Caco-2 (cell line): Measurements from ENCODE around the gene RIF1. TPM values are rescaled to one million over a fixed set of nuclear protein-coding genes. Genes with fewer than 3 reads are reported as not detected.

Experiments used
- BruUV-seq: library from RNA; stranded (reverse); fragments of 400-500 nt; replicated peaks from 2 replicates; lab custom pipeline; 2021; lab: Mats Ljungman, UMichigan
- CTCF ChIA-PET: fragments of 300-600 bp; sonication (Branson Sonifier 250); formaldehyde crosslinking; loops from one replicate; lab custom pipeline; 2022; ENCODE audit warnings: antibody characterized with exemption; lab: Charles Lee
- POLR2A ChIA-PET: fragments of 300-600 bp; sonication (Branson Sonifier 250); formaldehyde crosslinking; loops from one replicate; lab custom pipeline; 2022; ENCODE audit warnings: antibody characterized with exemption; lab: Charles Lee
- DNase-seq, 2 experiments: peaks; one replicate each; pipeline versions ENCODE4 v3.0.0 to v3.0.0-alpha.2; 2020 to 2022
- H3K27me3 ChIP-seq: replicated peaks from 2 replicates; pipeline ENCODE4 v1.6.0; 2011; ENCODE audit warnings: low read length; ENCODE audit not compliant: control insufficient read depth, insufficient read depth
- H3K36me3 ChIP-seq: 2 replicates; pipeline ENCODE4 v1.5.1; 2011; ENCODE audit warnings: low read length; ENCODE audit not compliant: control insufficient read depth, insufficient read depth
- H3K4me1 ChIP-seq: fragments of 250-450 bp; sonication (Bioruptor Pico); 2 replicates; pipeline ENCODE4 v1.5.1; 2020; ENCODE audit warnings: mild to moderate bottlenecking
- H3K4me3 ChIP-seq: 2 replicates; pipeline ENCODE4 v1.5.1; 2011; ENCODE audit warnings: low read depth, mild to moderate bottlenecking, control low read depth, low read length
- H3K9me3 ChIP-seq: fragments of 250-450 bp; sonication (Bioruptor Pico); 2 replicates; pipeline ENCODE4 v1.5.1; 2020; ENCODE audit warnings: mild to moderate bottlenecking, moderate library complexity
- H3K27ac Mint-ChIP-seq: one replicate; pipeline ENCODE4 v1.8.0; 2022; ENCODE audit warnings: mixed read lengths; ENCODE audit not compliant: unreplicated experiment
- H3K27me3 Mint-ChIP-seq: one replicate; pipeline ENCODE4 v1.8.0; 2022; ENCODE audit warnings: mixed read lengths; ENCODE audit not compliant: insufficient read depth, unreplicated experiment
- H3K36me3 Mint-ChIP-seq: one replicate; pipeline ENCODE4 v1.8.0; 2022; ENCODE audit warnings: mild to moderate bottlenecking, mixed read lengths; ENCODE audit not compliant: insufficient read depth, unreplicated experiment
- H3K4me1 Mint-ChIP-seq: one replicate; pipeline ENCODE4 v1.8.0; 2022; ENCODE audit warnings: low read depth, mixed read lengths; ENCODE audit not compliant: unreplicated experiment
- H3K4me3 Mint-ChIP-seq: one replicate; pipeline ENCODE4 v1.8.0; 2022; ENCODE audit warnings: mild to moderate bottlenecking, moderate library complexity, mixed read lengths; ENCODE audit not compliant: unreplicated experiment
- H3K9me3 Mint-ChIP-seq: one replicate; pipeline ENCODE4 v1.8.0; 2022; ENCODE audit warnings: mixed read lengths; ENCODE audit not compliant: unreplicated experiment
- CTCF ChIP-seq, 2 experiments: fragments of 200-600 bp in 1 of 2; IDR thresholded peaks; 1 replicate in 1 of 2; 2 replicates in 1 of 2; pipeline versions ENCODE4 v1.5.1 to v1.8.0; 2011 to 2022; ENCODE audit warnings: antibody characterized with exemption in 1 of 2, control low read depth in 1 of 2, inconsistent platforms in 1 of 2, low read depth in 1 of 2, low read length in 1 of 2, mild to moderate bottlenecking in 1 of 2, moderate library complexity in 1 of 2; ENCODE audit not compliant: insufficient read depth in 1 of 2, severe bottlenecking in 1 of 2, unreplicated experiment in 1 of 2
- intact Hi-C: fragments of 100-400 bp; cut with micrococcal nuclease; formaldehyde crosslinking; loops from one replicate; pipeline ENCODE4 v1.10.0; 2022; ENCODE audit not compliant: unreplicated experiment
- total RNA-seq: library from RNA; stranded (reverse); gene quantifications from 2 replicates; pipeline ENCODE4 v1.2.3, GENCODE V29; 2022

The RIF1 gene
- total RNA-seq, 1 experiment from 2014 or later: 63.9 TPM

- Histone ChIP-seq H3K27me3 (no peaks in the 10 kb centered on the region), H3K9me3 (no peaks in the 10 kb centered on the region), H3K36me3 (no peaks in the 10 kb centered on the region), H3K4me3 (no peak overlapping the region), H3K4me1 (no peaks in the 10 kb centered on the region)
- H3K36me3 Mint-ChIP-seq: peaks cover 80% of the 10 kb centered on the region
- no peak overlapping the region for H3K27ac Mint-ChIP-seq
- CTCF ChIA-PET: no interaction called here
- intact Hi-C loops: loop anchor here (10.0 kb wide), 1 partner anchor 550 kb away; no protein-coding TSS in a partner anchor
- H3K4me1 Mint-ChIP-seq: no peaks in the 10 kb centered on the region
- POLR2A ChIA-PET: interaction anchor here (0.6 kb wide), 1 partner anchor 49 kb away, joined by 6 read pairs; no protein-coding TSS in a partner anchor
- no peak for TF ChIP-seq CTCF (IDR thresholded peaks at IDR 0.05; ENCODE audit: insufficient read depth in 1 of 2, low read depth in 1 of 2, low read length in 1 of 2, severe bottlenecking in 1 of 2, unreplicated experiment in 1 of 2)
- no peak overlapping the region for H3K4me3 Mint-ChIP-seq
- H3K9me3 Mint-ChIP-seq: no peaks in the 10 kb centered on the region
- DNase-seq: no peak
- no peaks in the 10 kb centered on the region for H3K27me3 Mint-ChIP-seq
- no TSS peak for BruUV-seq
Measured at GRCh38 chr2:151475071-151475470, 65.4 kb downstream of the RIF1 start.

- H3K4me3 ChIP-seq: no peak overlapping the region
- no peak overlapping the region for H3K27ac Mint-ChIP-seq
- BruUV-seq: no TSS peak
Measured at GRCh38 chr2:151476287-151476686, 66.6 kb downstream of the RIF1 start.

GRCh38 chr2:151478011-151478410 is 68.3 kb downstream of the RIF1 start:
- H3K27me3 ChIP-seq: no peaks in the 10 kb centered on the region
- H3K36me3 Mint-ChIP-seq: peaks cover 74% of the 10 kb centered on the region
- H3K36me3 ChIP-seq: no peaks in the 10 kb centered on the region
- no peak overlapping the region for H3K4me3 Mint-ChIP-seq
- ChIA-PET POLR2A (no interaction called here), CTCF (no interaction called here)
- DNase-seq: no peak
- no peaks in the 10 kb centered on the region for H3K27me3 Mint-ChIP-seq
- intact Hi-C loops: loop anchor here (10.0 kb wide), 1 partner anchor 547 kb away; no protein-coding TSS in a partner anchor
- H3K9me3 ChIP-seq: no peaks in the 10 kb centered on the region
- no peak for TF ChIP-seq CTCF (IDR thresholded peaks at IDR 0.05; ENCODE audit: insufficient read depth in 1 of 2, low read depth in 1 of 2, low read length in 1 of 2, severe bottlenecking in 1 of 2, unreplicated experiment in 1 of 2)
- H3K4me3 ChIP-seq: no peak overlapping the region
- no TSS peak for BruUV-seq
- no peaks in the 10 kb centered on the region for H3K9me3 Mint-ChIP-seq
- no peak overlapping the region for H3K27ac Mint-ChIP-seq
- H3K4me1 ChIP-seq: no peaks in the 10 kb centered on the region
- H3K4me1 Mint-ChIP-seq: no peaks in the 10 kb centered on the region

More at GRCh38 chr2:151476287-151476686, 66.6 kb downstream of the RIF1 start:
- ChIA-PET POLR2A (no interaction called here), CTCF (no interaction called here)
- no peak for TF ChIP-seq CTCF (IDR thresholded peaks at IDR 0.05; ENCODE audit: insufficient read depth in 1 of 2, low read depth in 1 of 2, low read length in 1 of 2, severe bottlenecking in 1 of 2, unreplicated experiment in 1 of 2)
- Histone ChIP-seq H3K27me3 (no peaks in the 10 kb centered on the region), H3K4me1 (no peaks in the 10 kb centered on the region), H3K36me3 (no peaks in the 10 kb centered on the region), H3K9me3 (no peaks in the 10 kb centered on the region)
- intact Hi-C loops: loop anchor here (10.0 kb wide), 1 partner anchor 549 kb away; no protein-coding TSS in a partner anchor
- Mint-ChIP-seq H3K4me1 (no peaks in the 10 kb centered on the region), H3K4me3 (no peak overlapping the region), H3K27me3 (no peaks in the 10 kb centered on the region), H3K9me3 (no peaks in the 10 kb centered on the region), H3K36me3 (peaks cover 76% of the 10 kb centered on the region)
- DNase-seq: no peak
